Hepatocyte (in vitro differentiated cells): Measurements from ENCODE around the gene ZFYVE28.

Source experiments
- CTCF ChIP-seq: fragments of 200-600 bp; sonication (generic); IDR thresholded peaks from 2 replicates; pipeline ENCODE4 v1.5.1; 2016; ENCODE audit warnings: antibody characterized with exemption, mild to moderate bottlenecking; ENCODE audit not compliant: poor library complexity
- EZH2 ChIP-seq: fragments of 200-600 bp; sonication (generic); IDR thresholded peaks from 2 replicates; pipeline ENCODE4 v1.6.1; 2016; ENCODE audit warnings: antibody characterized with exemption, mild to moderate bottlenecking, borderline replicate concordance
- EZH2phosphoT487 ChIP-seq: fragments of 200-600 bp; sonication (generic); IDR thresholded peaks from one replicate; pipeline ENCODE4 v1.6.1; 2018; ENCODE audit warnings: antibody characterized with exemption, mild to moderate bottlenecking, low read depth, moderate library complexity; ENCODE audit not compliant: unreplicated experiment, severe bottlenecking

GRCh38 chr4:2226261-2226660 lies 192.2 kb downstream of the ZFYVE28 start:
- TF ChIP-seq CTCF (no peak), EZH2 (no peak), EZH2phosphoT487 (no peak)
